Glutamatergic neuron (in vitro differentiated cells): ENCODE measurements around the gene SPATA9. TPM values are rescaled to one million over a fixed set of nuclear protein-coding genes. Genes with fewer than 3 reads are reported as not detected.
"Not testable (repeated sequence)": the region's sequence is repeated elsewhere in the genome, so short reads cannot be mapped to it uniquely, and the experiment has no call there.

ENCODE experiments used
- DNase-seq: peaks from one replicate; pipeline ENCODE4 v3.0.0; 2022
- H3K27ac Mint-ChIP-seq: one replicate; pipeline ENCODE4 v1.8.0; 2020; ENCODE audit warnings: mild to moderate bottlenecking, mixed read lengths, inconsistent platforms; ENCODE audit not compliant: unreplicated experiment
- H3K27me3 Mint-ChIP-seq: one replicate; pipeline ENCODE4 v1.8.0; 2020; ENCODE audit warnings: mild to moderate bottlenecking, moderate library complexity, mixed read lengths, inconsistent platforms; ENCODE audit not compliant: unreplicated experiment
- H3K36me3 Mint-ChIP-seq: one replicate; pipeline ENCODE4 v1.8.0; 2020; ENCODE audit warnings: mild to moderate bottlenecking, mixed read lengths, inconsistent platforms; ENCODE audit not compliant: unreplicated experiment
- H3K4me1 Mint-ChIP-seq: one replicate; pipeline ENCODE4 v1.8.0; 2020; ENCODE audit warnings: mild to moderate bottlenecking, low read depth, mixed read lengths, inconsistent platforms; ENCODE audit not compliant: unreplicated experiment
- H3K4me3 Mint-ChIP-seq: one replicate; pipeline ENCODE4 v1.8.0; 2020; ENCODE audit warnings: mild to moderate bottlenecking, mixed read lengths, inconsistent platforms; ENCODE audit not compliant: unreplicated experiment
- H3K9me3 Mint-ChIP-seq: one replicate; pipeline ENCODE4 v1.8.0; 2020; ENCODE audit warnings: mild to moderate bottlenecking, moderate library complexity, mixed read lengths, inconsistent platforms; ENCODE audit not compliant: unreplicated experiment
- total RNA-seq: library from RNA; stranded (reverse); fragmentation: NEBNext Ultra II Directional; extraction: Animal tissue kit (Norgen Biotek cat#: 25700); gene quantifications from one replicate; pipeline ENCODE4 v1.2.1, GENCODE V29; 2021; ENCODE audit not compliant: unreplicated experiment
- TF ChIP-seq, protein P1 (sequence below): fragments of 200-600 bp; sonication (generic); IDR thresholded peaks from one replicate; pipeline ENCODE4 v1.5.0; 2021; ENCODE audit not compliant: partially characterized antibody, unreplicated experiment

The SPATA9 gene
- total RNA-seq, 1 donor from 2014 or later, result not detected

DNA sequence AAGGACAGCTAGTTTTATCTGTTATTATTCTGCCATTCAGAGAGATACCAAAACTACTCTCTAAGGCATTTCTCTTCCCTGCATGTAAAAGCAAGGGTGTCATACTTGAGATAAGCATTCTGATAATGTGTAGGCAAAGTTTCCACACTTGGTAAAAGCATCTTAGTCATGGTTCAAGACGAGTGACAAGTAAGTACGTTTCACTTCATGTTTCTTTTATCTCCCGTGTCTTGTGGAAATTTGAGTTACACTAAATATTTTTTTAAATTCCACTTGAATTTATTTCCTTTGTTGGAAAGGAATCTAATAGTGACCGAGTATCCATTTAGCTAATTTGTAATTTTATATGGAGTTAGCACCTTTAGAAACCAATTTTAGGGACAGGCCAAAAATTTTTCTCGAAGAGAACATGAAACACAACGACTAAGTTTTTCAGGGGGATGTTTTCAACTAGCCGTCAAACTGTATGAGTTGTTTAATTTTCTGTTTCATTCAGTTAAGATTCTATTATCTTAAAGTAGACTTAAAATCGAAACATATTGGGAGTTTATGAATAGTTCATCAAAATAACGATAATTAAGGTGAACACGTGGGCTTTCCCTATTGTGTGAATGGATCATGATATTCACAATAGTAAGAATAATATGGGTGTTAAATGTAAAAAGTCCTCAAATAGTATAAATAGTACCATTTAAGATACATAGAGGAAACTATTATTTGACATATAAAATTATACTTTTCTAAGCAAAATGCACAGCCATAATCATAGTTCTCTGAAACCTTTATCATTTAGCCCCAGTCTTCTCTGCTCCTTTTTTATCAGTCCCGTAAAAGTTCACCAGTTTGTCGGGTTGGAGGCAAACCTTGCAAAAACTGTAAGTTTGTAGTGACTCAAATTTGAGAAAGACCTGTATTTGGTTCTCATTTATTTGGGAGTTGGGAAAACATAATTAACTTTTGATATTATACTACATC lies 34.6 kb downstream of the SPATA9 start:
- Mint-ChIP-seq H3K27ac (no peak overlapping the region), H3K4me3 (no peak overlapping the region), H3K9me3 (no peaks in the 10 kb centered on the region), H3K27me3 (no peaks in the 10 kb centered on the region), H3K4me1 (no peaks in the 10 kb centered on the region), H3K36me3 (no peaks in the 10 kb centered on the region)
- TF ChIP-seq, protein P1, sequence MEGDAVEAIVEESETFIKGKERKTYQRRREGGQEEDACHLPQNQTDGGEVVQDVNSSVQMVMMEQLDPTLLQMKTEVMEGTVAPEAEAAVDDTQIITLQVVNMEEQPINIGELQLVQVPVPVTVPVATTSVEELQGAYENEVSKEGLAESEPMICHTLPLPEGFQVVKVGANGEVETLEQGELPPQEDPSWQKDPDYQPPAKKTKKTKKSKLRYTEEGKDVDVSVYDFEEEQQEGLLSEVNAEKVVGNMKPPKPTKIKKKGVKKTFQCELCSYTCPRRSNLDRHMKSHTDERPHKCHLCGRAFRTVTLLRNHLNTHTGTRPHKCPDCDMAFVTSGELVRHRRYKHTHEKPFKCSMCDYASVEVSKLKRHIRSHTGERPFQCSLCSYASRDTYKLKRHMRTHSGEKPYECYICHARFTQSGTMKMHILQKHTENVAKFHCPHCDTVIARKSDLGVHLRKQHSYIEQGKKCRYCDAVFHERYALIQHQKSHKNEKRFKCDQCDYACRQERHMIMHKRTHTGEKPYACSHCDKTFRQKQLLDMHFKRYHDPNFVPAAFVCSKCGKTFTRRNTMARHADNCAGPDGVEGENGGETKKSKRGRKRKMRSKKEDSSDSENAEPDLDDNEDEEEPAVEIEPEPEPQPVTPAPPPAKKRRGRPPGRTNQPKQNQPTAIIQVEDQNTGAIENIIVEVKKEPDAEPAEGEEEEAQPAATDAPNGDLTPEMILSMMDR, result no peak
- no peak for DNase-seq

DNA sequence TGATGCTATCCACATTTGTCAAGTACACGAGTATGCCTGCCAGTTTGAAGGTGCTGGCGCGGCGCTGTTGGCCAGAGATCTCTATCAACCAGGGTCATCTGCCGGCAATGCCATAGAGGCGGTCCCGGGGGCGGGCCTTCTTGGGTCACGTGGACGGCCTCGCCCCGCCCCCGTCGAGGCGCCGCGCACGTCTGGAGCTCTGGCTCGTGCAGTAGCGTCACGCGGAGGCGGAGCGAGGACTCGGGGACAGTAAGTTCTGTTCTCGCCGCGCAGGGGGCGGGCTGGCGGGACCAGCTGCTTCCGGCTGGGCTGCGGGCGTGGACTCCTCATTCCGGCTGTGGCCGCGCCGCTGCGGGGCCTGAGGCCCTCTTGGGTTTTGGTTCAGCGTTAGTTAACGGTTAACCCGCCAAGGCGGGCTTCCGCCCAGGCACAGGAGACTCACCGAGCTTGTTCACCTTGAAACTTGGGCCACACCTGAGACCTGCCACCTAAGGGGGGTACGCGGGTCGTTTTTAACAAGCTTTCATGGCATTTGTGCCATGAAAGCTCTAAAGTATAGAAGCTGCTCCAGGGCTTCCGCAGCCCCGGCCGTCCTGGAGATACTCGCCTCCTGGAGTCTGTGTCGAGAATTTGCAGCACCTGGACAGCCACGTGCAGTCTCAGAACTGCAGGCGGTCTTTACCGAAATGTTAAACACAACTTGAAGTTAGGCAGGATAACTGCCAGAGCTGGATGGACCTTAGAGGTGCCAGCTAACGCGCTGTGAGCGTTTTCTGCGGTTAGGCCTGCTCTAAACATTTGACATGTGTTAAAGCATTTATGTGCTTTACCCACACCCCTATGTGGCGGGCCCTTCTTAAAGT lies 36.0 kb downstream of the SPATA9 start, which contains the start of gene RFESD:
Gene RFESD (plus strand): TSS at position 209 of the 863 bp plus-strand sequence. CDS start 5,495 bp downstream, outside the sequence.
- H3K9me3 Mint-ChIP-seq, result no peaks in the 10 kb centered on the region
- H3K27me3 Mint-ChIP-seq, result no peaks in the 10 kb centered on the region
- TF ChIP-seq, protein P1, result peak; percentile 17
- H3K27ac Mint-ChIP-seq, result peak within 1 kb of the TSS; percentile 79
- peak within 1 kb of the TSS; percentile 78 for H3K4me3 Mint-ChIP-seq
- DNase-seq, result peak; percentile 97
- peaks cover 6% of the 10 kb centered on the region for H3K36me3 Mint-ChIP-seq
- H3K4me1 Mint-ChIP-seq, result no peaks in the 10 kb centered on the region

DNA sequence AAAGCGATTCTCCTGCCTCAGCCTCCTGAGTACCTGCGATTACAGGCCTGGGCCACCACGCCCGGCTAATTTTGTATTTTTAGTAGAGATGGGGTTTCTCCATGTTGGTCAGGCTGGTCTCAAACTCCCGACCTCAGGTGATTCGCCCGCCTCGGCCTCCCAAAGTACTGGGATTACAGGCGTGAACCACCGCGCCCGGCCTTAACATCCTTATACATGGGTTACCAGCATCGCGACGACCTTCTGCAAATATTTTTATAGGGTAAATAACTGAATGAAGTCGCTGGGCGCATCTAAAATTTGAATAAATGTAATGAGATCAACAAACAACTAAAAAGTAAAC lies 36.6 kb downstream of the SPATA9 start:
- H3K4me1 Mint-ChIP-seq, H3K36me3 Mint-ChIP-seq, DNase-seq, H3K27me3 Mint-ChIP-seq, H3K9me3 Mint-ChIP-seq: not testable (repeated sequence)
- Mint-ChIP-seq H3K4me3 (peak overlapping the region; percentile 57), H3K27ac (peak overlapping the region; percentile 79)

DNA sequence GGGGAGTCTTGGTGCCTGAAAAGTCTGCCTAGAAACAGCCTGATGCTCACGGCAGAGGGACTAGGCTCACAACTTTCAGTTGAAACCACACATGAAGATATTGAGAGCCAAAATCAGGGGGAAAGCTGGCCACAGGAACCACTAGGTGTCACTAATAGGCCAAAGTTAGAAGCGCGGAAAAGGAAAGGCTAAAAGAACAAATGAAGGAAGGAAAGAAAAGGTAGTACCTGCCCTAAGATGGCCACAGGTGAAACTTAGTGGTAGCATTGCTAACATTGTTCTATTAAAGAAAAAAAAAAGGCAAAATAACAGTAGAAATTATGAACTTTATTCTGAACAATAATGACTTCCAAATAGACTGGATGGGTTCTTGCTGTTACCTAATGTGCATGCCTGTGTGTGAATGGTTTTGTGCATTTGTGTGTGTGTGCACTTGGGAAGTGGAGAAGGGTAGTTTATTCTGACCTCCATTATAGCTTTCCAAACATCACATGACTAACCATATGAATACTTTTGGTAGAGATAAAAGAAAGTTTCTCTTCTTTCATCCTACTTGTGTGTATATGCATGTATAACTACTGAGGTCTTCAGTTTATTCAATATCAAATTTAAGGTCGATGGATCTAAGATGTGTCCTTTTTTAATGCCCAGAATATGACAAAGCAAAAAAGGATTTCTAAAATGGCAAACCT lies 38.3 kb downstream of the SPATA9 start:
- Mint-ChIP-seq H3K4me3 (no peak overlapping the region), H3K9me3 (no peaks in the 10 kb centered on the region), H3K36me3 (peaks cover 6% of the 10 kb centered on the region), H3K4me1 (no peaks in the 10 kb centered on the region), H3K27ac (no peak overlapping the region), H3K27me3 (no peaks in the 10 kb centered on the region)
- TF ChIP-seq, protein P1, result peak; percentile 35
- peak; percentile 20 for DNase-seq

DNA sequence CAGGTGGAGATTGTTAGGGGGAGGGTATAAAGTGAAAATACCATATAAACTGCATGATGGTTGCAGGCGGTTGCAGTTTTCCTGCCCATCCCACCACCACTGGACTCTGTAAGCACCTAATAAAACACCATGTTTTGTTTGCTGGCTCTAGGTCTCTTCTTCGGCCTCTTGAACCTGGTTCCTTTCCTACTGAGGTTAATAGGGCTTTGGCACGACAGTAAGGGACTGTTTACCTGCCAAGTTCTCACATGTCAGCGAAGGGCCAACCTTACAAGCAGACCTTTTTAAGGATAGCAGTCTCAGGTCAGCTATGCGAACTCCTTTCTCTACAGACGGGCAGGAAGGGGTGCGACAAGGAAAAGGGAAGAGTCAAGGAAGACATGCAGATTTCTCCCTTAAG lies 39.6 kb downstream of the SPATA9 start:
- Mint-ChIP-seq H3K27ac (no peak overlapping the region), H3K27me3 (no peaks in the 10 kb centered on the region), H3K4me1 (no peaks in the 10 kb centered on the region), H3K9me3 (no peaks in the 10 kb centered on the region), H3K36me3 (peaks cover 6% of the 10 kb centered on the region), H3K4me3 (no peak overlapping the region)
- no peak for DNase-seq
- TF ChIP-seq, protein P1, result no peak
